Peyer's patch (tissue), 4 donors: ENCODE data around the gene WRNIP1. TPM values are rescaled to one million over a fixed set of nuclear protein-coding genes. Genes with fewer than 3 reads are reported as not detected.

Experiments
- DNase-seq, 3 donors: peaks; one replicate each; pipeline ENCODE4 v3.0.0-alpha.2; 2017 to 2019
- H3K27ac ChIP-seq, 4 donors: fragments of 200-600 bp; sonication (generic); one replicate each; pipeline ENCODE4 v1.5.1; 2016 to 2019
- H3K27me3 ChIP-seq, 2 donors: fragments of 200-600 bp; sonication (generic); one replicate each; pipeline ENCODE4 v1.5.1; 2019
- H3K36me3 ChIP-seq, 3 donors: fragments of 200-600 bp; sonication (generic); one replicate each; pipeline ENCODE4 v1.5.1; 2016 to 2019
- H3K4me1 ChIP-seq, 4 donors: fragments of 200-600 bp; sonication (generic); one replicate each; pipeline ENCODE4 v1.5.1; 2016 to 2019
- H3K4me3 ChIP-seq, 4 donors: fragments of 200-600 bp; sonication (generic); 1 replicate in 3 of 4; 2 replicates in 1 of 4; pipeline ENCODE4 v1.5.1; 2016 to 2019; ENCODE audit warnings: mild to moderate bottlenecking in 1 of 4
- H3K9me3 ChIP-seq, 4 donors: fragments of 200-600 bp; sonication (generic); one replicate each; pipeline ENCODE4 v1.5.1; 2016 to 2019; ENCODE audit warnings: mild to moderate bottlenecking in 1 of 4
- POLR2A ChIP-seq, 2 donors: fragments of 450-650 bp; IDR thresholded peaks; one replicate each; pipeline ENCODE4 v1.5.1; 2017; ENCODE audit warnings: antibody characterized with exemption in 2 of 2, mild to moderate bottlenecking in 2 of 2, moderate library complexity in 2 of 2
- total RNA-seq, 4 donors: library from RNA; depleted of rRNA; stranded (reverse); fragments of >200 nt; gene quantifications; one replicate each; pipeline ENCODE4 v1.1.0, GENCODE V29; 2016
- TF ChIP-seq, protein P1 (sequence below), 6 experiments: fragments of 450-650 bp in 4 of 6; fragments of 200-600 bp in 2 of 6; sonication (generic) in 1 of 6; IDR thresholded peaks; one replicate each; pipeline ENCODE4 v1.5.1; 2017 to 2019; ENCODE audit warnings: antibody characterized with exemption in 6 of 6, mild to moderate bottlenecking in 3 of 6, moderate library complexity in 1 of 6

The WRNIP1 gene
- total RNA-seq, 4 donors from 2014 or later: 34.7 to 48.2 (median 39.6) TPM

DNA sequence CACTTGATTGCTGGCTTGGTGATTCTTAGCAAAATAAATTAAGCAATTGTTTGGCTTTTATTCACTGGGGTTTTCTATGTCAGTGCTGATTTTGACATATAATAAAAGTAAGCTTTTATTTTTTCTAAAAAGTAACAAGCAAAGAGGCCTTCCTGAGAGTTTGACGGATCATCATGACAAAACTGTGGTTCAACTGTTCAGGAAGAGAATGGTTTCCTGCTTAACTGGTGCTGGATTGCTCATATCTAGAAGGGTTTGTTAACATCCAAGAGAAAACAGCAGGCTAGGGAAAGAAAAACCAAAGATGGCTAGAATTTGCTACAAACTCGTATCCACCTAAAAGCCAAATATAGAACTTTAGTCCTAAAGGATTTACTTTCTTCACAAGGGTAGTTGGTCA lies 55.2 kb downstream of the WRNIP1 start:
- DNase-seq: no peak
- H3K4me3 ChIP-seq: no peak overlapping the region
- peaks cover 0 to 6% (median 0%) of the 10 kb centered on the region in 4 donors for H3K9me3 ChIP-seq
- H3K36me3 ChIP-seq: no peaks in the 10 kb centered on the region
- TF ChIP-seq, protein P1, sequence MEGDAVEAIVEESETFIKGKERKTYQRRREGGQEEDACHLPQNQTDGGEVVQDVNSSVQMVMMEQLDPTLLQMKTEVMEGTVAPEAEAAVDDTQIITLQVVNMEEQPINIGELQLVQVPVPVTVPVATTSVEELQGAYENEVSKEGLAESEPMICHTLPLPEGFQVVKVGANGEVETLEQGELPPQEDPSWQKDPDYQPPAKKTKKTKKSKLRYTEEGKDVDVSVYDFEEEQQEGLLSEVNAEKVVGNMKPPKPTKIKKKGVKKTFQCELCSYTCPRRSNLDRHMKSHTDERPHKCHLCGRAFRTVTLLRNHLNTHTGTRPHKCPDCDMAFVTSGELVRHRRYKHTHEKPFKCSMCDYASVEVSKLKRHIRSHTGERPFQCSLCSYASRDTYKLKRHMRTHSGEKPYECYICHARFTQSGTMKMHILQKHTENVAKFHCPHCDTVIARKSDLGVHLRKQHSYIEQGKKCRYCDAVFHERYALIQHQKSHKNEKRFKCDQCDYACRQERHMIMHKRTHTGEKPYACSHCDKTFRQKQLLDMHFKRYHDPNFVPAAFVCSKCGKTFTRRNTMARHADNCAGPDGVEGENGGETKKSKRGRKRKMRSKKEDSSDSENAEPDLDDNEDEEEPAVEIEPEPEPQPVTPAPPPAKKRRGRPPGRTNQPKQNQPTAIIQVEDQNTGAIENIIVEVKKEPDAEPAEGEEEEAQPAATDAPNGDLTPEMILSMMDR (IDR thresholded peaks at IDR 0.05): no peak
- no peak for TF ChIP-seq POLR2A (IDR thresholded peaks at IDR 0.05)
- H3K4me1 ChIP-seq: peaks cover 0 to 42% (median 2%) of the 10 kb centered on the region in 4 donors
- no peak overlapping the region for H3K27ac ChIP-seq
- no peaks in the 10 kb centered on the region for H3K27me3 ChIP-seq

DNA sequence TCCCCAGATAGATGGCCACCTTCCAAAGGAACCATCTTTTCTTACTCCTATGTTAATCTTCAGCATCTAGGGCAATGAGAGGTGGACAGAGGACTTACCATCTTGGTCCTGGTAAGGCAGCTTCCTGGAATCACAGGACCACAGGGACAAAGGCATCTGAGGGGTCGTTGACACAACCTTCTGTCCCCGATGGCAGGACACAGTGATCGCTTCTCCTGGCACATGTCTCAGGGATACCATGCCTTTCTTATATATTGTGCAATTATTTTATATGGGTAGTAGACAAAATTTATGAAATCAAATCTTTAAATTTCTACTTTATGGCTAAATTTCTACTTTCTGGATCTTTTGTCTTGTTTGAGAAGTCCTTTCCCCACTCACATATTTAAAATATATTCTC lies 56.4 kb downstream of the WRNIP1 start:
- no peak for DNase-seq
- H3K27me3 ChIP-seq: no peaks in the 10 kb centered on the region
- no peak overlapping the region for H3K4me3 ChIP-seq
- H3K27ac ChIP-seq: no peak overlapping the region
- H3K9me3 ChIP-seq: no peaks in the 10 kb centered on the region
- peaks cover 0 to 42% (median 2%) of the 10 kb centered on the region in 4 donors for H3K4me1 ChIP-seq
- H3K36me3 ChIP-seq: no peaks in the 10 kb centered on the region
- TF ChIP-seq, protein P1 (IDR thresholded peaks at IDR 0.05): no peak
- TF ChIP-seq POLR2A (IDR thresholded peaks at IDR 0.05): no peak

DNA sequence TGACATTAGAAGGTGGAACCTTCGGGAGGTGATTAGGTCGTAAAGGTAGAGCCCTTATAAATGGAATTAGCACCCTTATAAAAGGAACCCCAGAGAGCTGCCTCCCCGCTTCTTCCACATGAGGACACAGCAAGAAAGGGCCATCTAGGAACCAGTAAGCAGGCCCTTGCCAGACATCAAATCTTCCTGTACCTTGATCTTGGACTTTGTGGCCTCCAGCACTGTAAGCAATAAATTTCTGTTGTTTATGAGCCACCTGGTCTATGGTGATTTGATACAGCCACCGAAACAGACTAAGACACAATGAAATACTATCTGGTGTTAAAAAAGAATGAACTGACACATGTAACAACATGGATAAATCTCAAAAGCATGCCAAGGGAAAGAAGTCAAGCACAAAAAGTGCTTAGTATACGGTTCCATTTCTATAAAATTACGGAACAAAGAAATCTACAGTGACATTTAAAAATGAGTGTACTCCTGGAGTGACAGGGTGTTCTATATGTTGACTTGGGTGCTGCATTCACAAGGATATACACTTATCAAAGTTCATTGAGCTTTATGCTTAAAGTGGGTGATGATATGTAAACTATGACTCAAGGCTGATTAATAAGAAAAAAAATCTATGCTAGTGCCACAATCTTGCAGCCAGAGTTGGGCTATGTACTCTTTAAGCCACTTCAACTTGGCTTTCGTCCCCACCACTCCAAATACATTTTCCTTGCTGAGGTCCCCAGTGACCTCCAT lies 58.1 kb downstream of the WRNIP1 start:
- Histone ChIP-seq H3K27me3 (no peaks in the 10 kb centered on the region), H3K4me1 (peaks cover 0 to 33% (median 2%) of the 10 kb centered on the region in 4 donors), H3K27ac (peak overlapping the region in 2 of 4 donors; percentile 81 to 82), H3K36me3 (no peaks in the 10 kb centered on the region), H3K4me3 (no peak overlapping the region), H3K9me3 (no peaks in the 10 kb centered on the region)
- DNase-seq: peak in 1 of 3 donors; percentile 76
- TF ChIP-seq POLR2A (IDR thresholded peaks at IDR 0.05): no peak
- TF ChIP-seq, protein P1 (IDR thresholded peaks at IDR 0.05): no peak

DNA sequence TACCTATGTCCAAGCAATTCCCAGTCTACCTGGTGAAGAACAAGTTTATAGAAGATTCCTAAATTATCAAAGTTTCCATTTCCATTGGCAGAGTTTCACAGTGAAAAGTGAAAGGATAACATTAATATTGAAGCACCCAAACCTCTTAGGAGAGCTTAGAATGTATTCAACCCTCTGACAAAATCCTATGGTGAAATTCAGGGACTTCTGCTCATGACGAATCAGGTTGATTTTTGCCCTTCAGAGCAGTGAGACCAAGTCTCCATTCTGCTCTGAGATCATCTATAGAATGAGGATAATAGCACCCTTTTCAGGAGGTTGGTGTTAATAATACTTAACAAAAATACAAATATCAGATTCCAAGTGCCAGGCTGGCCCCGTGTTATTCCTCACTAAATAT lies 60.9 kb downstream of the WRNIP1 start:
- H3K27me3 ChIP-seq: no peaks in the 10 kb centered on the region
- H3K4me1 ChIP-seq: peaks cover 0 to 16% (median 0%) of the 10 kb centered on the region in 4 donors
- TF ChIP-seq, protein P1 (IDR thresholded peaks at IDR 0.05): no peak
- TF ChIP-seq POLR2A (IDR thresholded peaks at IDR 0.05): no peak
- H3K27ac ChIP-seq: no peak overlapping the region
- DNase-seq: no peak
- no peaks in the 10 kb centered on the region for H3K36me3 ChIP-seq
- H3K4me3 ChIP-seq: no peak overlapping the region
- H3K9me3 ChIP-seq: no peaks in the 10 kb centered on the region

DNA sequence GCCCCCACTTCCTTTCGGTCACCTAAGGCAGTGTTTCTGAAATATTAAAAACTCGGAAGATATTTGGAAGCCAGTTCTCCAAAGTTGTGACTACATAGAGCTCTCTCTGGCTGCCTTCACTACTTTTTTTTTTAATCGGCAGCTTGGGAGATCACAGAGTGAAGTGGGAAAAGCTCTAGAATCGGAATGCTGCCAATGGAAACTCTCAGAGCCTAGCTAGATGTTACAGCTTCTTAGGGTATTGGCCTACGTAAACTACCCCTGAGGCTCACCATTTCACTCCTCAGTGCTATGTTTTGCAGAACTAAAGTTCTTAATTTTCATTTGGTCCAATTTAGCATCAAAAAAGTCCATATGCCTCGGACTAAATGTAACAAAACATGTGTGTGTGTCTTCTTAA lies 61.9 kb downstream of the WRNIP1 start:
- Histone ChIP-seq H3K27ac (no peak overlapping the region), H3K4me3 (no peak overlapping the region), H3K36me3 (no peaks in the 10 kb centered on the region), H3K9me3 (no peaks in the 10 kb centered on the region), H3K27me3 (no peaks in the 10 kb centered on the region), H3K4me1 (peaks cover 0 to 16% (median 0%) of the 10 kb centered on the region in 4 donors)
- no peak for TF ChIP-seq POLR2A (IDR thresholded peaks at IDR 0.05)
- TF ChIP-seq, protein P1 (IDR thresholded peaks at IDR 0.05): no peak
- no peak for DNase-seq
